HK-2 (cell line): ENCODE measurements around the gene ANKRD31.
"Not testable (repeated sequence)": the region's sequence is repeated elsewhere in the genome, so short reads cannot be mapped to it uniquely, and the experiment has no call there.

ENCODE experiments used
- DNase-seq: peaks from one replicate; pipeline ENCODE4 v3.0.0-alpha.2; 2018; ENCODE audit not compliant: unreplicated experiment

ANKRD31 gene

GRCh38 chr5:75234251-75234650 is 2.4 kb downstream of the ANKRD31 start:
- no peak for DNase-seq

DNA sequence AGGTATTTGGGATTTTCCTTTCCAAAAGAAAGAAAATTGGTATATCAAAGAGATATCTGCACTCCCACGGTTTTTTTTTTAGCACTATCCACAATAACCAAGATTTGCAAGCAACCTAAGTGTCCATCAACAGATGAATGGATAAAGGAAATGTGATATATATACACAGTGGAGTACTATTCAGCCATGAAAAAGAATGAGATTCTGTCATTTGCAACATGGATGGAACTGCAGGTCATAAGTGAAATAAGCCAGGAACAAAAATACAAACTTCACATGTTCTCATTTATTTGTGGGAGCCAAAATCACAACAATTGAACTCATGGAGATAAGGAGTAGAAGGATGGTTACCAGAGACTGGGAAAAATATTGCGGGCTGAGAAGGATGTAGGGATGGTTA is 9.8 kb downstream of the ANKRD31 start:
- no peak for DNase-seq

DNA sequence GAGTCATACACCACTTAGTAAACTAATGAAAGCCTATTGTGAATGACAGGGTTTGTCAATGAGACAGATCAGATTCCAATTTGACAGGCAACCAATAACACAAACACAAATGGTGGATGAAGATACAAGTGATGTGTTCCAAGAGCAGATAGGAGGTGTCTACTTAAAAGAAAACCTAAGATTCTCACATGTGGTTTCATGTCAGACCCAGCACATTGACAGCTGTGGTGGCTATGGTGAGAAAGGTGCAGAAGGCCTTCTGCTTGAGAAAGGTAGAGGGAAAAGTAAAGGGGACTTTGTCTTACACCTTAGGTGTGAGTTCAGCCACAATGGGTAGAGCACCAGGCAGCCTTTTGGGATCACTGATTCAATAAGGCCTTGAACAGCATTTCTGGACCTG is 11.2 kb downstream of the ANKRD31 start:
- DNase-seq: no peak

GRCh38 chr5:75220787-75221186 is 15.9 kb downstream of the ANKRD31 start:
- not testable (repeated sequence) for DNase-seq

GRCh38 chr5:75214928-75215327 is 21.8 kb downstream of the ANKRD31 start:
- DNase-seq: no peak

GRCh38 chr5:75214409-75214808 is 22.3 kb downstream of the ANKRD31 start:
- DNase-seq: no peak

DNA sequence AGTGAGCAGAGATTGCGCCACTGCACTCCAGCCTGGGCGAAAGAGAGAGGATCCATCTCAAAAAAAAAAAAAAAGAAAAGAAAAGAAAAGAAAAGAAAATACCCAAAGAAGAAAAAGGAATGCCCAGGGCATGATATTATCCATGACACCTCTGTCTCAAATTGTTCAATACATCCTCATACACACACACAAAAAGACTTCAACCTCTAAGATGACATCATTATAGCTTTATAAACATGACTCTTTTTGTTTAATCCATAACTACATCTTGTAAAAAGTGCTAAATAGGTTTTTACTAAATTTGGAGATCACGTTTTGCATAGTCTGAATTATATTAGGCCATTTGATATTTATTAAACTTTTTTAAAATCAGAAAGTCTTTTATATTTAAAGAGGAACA is 33.1 kb downstream of the ANKRD31 start:
- no peak for DNase-seq

DNA sequence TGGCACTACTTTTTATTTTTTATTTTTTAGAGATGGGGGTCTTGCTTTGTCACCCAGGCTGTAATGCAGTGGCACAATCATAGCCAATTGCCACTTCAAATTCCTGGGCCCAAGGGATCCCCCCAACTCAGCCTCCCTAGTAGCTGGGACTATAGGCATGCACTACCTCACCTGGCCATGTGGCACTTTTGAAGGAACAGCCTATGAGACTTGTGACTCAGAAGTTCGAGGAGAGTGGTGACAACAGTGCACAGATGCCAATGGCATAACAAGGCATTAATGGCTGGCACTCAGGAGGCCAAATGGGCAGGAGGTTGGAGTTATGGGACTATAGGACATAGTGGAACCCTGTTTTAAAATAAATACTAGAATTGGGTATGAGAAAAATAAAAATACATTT is 33.7 kb downstream of the ANKRD31 start:
- no peak for DNase-seq

DNA sequence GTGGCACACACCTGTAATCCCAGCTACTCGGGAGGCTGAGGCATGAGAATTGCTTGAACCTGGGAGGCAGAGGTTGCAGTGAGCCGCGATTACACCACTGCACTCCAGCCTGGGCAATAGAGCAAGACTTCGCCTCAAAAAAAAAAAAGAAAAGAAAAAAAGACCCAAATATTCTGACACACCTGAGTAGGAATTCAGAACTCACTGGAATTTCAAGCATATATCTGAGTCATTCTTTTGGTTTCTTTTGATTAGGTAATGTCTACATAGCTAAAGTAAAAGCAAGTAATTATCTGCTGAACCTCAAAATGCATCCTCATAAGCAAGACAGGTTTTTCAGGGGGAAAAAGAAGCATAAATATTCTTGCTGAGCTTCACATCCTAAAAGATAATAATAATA is 35.9 kb downstream of the ANKRD31 start:
- no peak for DNase-seq

- DNase-seq: no peak
Measured at GRCh38 chr5:75199946-75200345, 36.7 kb downstream of the ANKRD31 start.

GRCh38 chr5:75199071-75199470 is 37.6 kb downstream of the ANKRD31 start:
- DNase-seq: no peak

DNA sequence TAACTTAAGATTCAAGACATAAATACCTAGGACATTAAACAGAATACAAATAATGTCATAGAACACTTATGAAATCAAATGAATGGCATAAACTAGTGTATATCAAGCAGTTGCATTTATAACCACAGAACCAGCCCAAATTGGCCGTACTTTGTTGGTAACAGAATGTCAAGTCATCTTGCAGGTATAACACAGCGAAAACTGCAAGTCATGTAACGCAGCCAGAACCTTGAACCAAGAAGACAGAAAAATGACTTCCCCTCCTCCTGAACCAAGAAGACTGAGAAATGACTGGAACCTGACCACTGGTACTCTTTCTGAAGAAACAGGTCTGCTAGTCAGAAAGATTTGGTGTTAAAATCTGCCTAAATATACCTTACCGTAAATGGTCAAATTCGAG is 38.9 kb downstream of the ANKRD31 start:
- DNase-seq: no peak

GRCh38 chr5:75192804-75193203 is 43.9 kb downstream of the ANKRD31 start:
- no peak for DNase-seq

GRCh38 chr5:75192264-75192663 is 44.4 kb downstream of the ANKRD31 start:
- no peak for DNase-seq

DNA sequence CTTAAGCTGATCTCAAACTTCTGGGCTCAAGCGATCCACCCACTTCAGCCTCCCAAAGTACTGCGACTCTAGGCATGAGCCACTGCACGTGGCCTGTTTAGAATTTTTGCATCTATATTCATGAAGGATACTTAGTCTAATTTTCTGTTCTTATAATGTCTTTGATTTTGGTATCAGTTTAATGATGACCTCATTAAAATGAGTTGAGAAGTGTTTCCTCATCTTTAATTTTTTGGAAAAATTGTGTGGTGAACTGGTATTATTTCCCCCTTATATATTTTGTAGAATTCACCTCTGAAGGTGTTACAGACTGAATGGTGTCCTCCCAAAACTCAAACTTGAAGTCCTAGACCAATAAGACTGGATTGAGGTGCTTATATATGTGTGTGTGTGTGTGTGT is 46.5 kb downstream of the ANKRD31 start:
- no peak for DNase-seq

- no peak for DNase-seq
Measured at GRCh38 chr5:75189353-75189752, 47.3 kb downstream of the ANKRD31 start.

- no peak for DNase-seq
Measured at GRCh38 chr5:75185763-75186162, 50.9 kb downstream of the ANKRD31 start.

DNA sequence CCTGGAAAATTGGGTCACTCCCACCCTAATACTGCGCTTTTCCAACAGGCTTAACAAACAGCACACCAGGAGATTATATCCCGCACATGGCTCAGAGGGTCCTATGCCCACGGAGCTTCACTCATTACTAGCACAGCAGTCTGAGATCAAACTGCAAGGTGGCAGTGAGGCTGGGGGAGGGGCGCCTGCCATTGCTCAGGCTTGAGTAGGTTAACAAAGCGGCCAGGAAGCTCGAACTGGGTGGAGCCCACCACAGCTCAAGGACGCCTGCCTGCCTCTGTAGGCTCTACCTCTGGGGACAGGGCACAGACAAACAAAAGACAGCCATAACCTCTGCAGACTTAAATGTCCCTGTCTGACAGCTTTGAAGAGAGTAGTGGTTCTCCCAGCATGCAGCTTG is 60.7 kb downstream of the ANKRD31 start:
- DNase-seq: not testable (repeated sequence)

- not testable (repeated sequence) for DNase-seq
Measured at GRCh38 chr5:75174872-75175271, 61.8 kb downstream of the ANKRD31 start.

- DNase-seq: no peak
Measured at GRCh38 chr5:75169516-75169915, 67.2 kb downstream of the ANKRD31 start.

DNA sequence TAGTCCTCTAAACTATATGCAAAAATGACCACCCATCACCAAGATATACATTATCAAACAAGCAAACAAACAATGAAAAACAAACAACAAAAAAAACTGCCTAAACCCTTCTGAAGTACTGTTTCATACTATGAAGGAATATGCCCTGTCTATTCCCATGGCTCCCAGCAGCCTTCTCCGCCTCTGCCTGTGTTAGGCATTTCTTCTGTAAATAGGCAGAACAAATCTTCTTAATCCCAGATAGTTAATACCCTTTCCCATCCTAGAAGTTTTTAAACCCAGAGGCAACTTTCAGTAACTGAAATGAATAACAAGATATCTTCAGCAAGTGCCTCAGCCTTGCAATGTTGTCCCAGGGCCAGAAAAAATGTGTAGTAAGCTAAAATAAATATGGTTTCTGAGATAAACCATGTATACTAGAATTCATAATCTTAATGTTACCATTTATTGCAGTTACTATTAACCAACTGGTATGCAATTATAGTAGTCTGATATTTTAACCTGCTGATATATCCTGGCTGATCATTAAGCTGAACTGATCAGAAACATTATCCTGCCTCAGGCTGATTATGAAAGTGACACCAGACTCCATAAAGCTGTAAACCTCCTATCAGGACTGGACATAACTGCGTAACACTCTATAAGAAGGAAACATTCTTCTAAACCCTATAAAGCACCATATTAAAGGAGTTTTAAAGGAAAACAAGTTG is 68.5 kb downstream of the ANKRD31 start:
- DNase-seq: no peak

DNA sequence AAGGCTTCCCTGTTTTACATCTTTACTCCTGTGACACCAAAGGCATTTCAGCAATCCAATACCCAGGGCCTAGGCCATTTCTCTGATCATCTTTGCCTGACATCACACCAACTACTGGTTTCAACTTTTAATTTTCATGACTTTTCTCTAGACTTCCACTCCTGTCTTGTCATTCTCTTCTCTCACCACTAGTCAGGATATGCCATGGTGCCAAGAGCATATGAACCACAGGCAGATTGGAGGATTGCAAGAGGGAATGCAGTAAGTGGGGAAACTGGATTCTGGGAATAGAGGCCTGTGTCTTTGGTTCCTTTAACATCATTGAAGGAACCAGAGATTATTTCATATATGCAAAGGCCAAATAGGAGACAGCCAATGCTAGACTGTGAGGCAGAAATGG is 69.3 kb downstream of the ANKRD31 start:
- no peak for DNase-seq

DNA sequence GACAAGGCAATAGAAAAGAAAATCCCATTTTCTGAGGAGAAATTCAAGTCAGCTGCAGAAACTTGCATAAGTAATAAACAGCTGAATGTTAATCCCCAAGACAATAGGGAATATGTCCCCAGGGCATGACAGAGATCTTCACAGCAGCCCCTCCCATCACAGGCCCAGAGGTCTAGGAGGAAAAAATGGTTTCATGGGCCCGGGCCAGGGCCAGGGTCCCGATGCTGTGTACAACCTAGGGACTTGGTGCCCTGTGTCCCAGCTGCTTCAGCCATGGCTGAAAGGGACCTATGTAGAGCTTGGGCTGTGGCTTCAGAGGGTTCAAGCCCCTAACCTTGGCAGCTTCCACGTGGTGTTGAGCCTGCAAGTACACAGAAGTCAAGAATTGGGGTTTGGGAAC is 75.2 kb downstream of the ANKRD31 start:
- DNase-seq: not testable (repeated sequence)

- no peak for DNase-seq
Measured at GRCh38 chr5:75156585-75156984, 80.1 kb downstream of the ANKRD31 start.
